Keratinocyte (primary cell): ENCODE results near the gene RNASE3. TPM values are rescaled to one million over a fixed set of nuclear protein-coding genes. Genes with fewer than 3 reads are reported as not detected.

ENCODE experiments used
- DNase-seq: peaks from one replicate; pipeline ENCODE4 v3.0.0-alpha.2; 2011; ENCODE audit warnings: low read depth, missing footprints, low spot score
- FAIRE-seq: peaks from 2 replicates; lab custom pipeline; 2011; peaks lifted over from hg19 to GRCh38; lab: Jason Lieb, UNC
- H2AFZ ChIP-seq: 2 replicates; pipeline ENCODE4 v1.6.0; 2012; ENCODE audit warnings: low read length, control low read depth, inconsistent platforms; ENCODE audit not compliant: control insufficient read depth
- H3K27ac ChIP-seq: 2 replicates; pipeline ENCODE4 v1.5.1; 2011; ENCODE audit warnings: low read length; ENCODE audit not compliant: control insufficient read depth, insufficient read depth
- H3K27me3 ChIP-seq: 3 replicates; pipeline ENCODE4 v1.6.0; 2011; ENCODE audit warnings: low read length; ENCODE audit not compliant: control insufficient read depth, insufficient read depth; ENCODE audit errors: extremely low read depth
- H3K36me3 ChIP-seq, 2 experiments: 2 replicates in 1 of 2; 3 replicates in 1 of 2; pipeline ENCODE4 v1.5.1; 2011; ENCODE audit warnings: low read length in 2 of 2, mild to moderate bottlenecking in 1 of 2; ENCODE audit not compliant: control insufficient read depth in 2 of 2, insufficient read depth in 2 of 2; ENCODE audit errors: extremely low read depth in 1 of 2
- H3K4me1 ChIP-seq: 3 replicates; pipeline ENCODE4 v1.5.1; 2011; ENCODE audit warnings: low read length; ENCODE audit not compliant: control insufficient read depth, insufficient read depth; ENCODE audit errors: extremely low read depth
- H3K4me2 ChIP-seq: 3 replicates; pipeline ENCODE4 v1.6.0; 2011; ENCODE audit warnings: low read depth, low read length; ENCODE audit not compliant: control insufficient read depth, insufficient read depth; ENCODE audit errors: extremely low read depth
- H3K4me3 ChIP-seq, 3 experiments: fragments of 200-600 bp in 1 of 3; sonication (generic) in 1 of 3; 2 replicates in 2 of 3; 3 replicates in 1 of 3; pipeline ENCODE4 v1.5.1; 2011 to 2016; ENCODE audit warnings: low read length in 3 of 3, mild to moderate bottlenecking in 3 of 3, control low read depth in 2 of 3, inconsistent platforms in 1 of 3, low read depth in 1 of 3, mixed read lengths in 1 of 3, mixed run types in 1 of 3, moderate library complexity in 1 of 3; ENCODE audit not compliant: control insufficient read depth in 2 of 3, insufficient read depth in 2 of 3; ENCODE audit errors: extremely low read depth in 1 of 3
- H3K79me2 ChIP-seq: 2 replicates; pipeline ENCODE4 v1.6.0; 2012; ENCODE audit warnings: low read length; ENCODE audit not compliant: control insufficient read depth, insufficient read depth
- H3K9ac ChIP-seq: 3 replicates; pipeline ENCODE4 v1.6.0; 2011; ENCODE audit warnings: low read length; ENCODE audit not compliant: control insufficient read depth, insufficient read depth; ENCODE audit errors: extremely low read depth
- H3K9me1 ChIP-seq: 3 replicates; pipeline ENCODE4 v1.6.0; 2011; ENCODE audit warnings: low read length; ENCODE audit not compliant: control insufficient read depth, insufficient read depth; ENCODE audit errors: extremely low read depth
- H3K9me3 ChIP-seq: 2 replicates; pipeline ENCODE4 v1.5.1; 2012; ENCODE audit warnings: low read depth, low read length; ENCODE audit not compliant: control insufficient read depth
- H4K20me1 ChIP-seq: 3 replicates; pipeline ENCODE4 v1.6.0; 2011; ENCODE audit warnings: low read length; ENCODE audit not compliant: control insufficient read depth, insufficient read depth; ENCODE audit errors: extremely low read depth
- CTCF ChIP-seq, 3 experiments: IDR thresholded peaks in 1 of 3; conservative IDR thresholded peaks in 1 of 3; optimal IDR thresholded peaks in 1 of 3; 2 replicates in 2 of 3; 3 replicates in 1 of 3; pipeline versions ENCODE3 to v1.5.1; 2011; ENCODE audit warnings: low read length in 3 of 3, mild to moderate bottlenecking in 3 of 3, moderate library complexity in 2 of 3, control low read depth in 1 of 3, inconsistent platforms in 1 of 3; ENCODE audit not compliant: insufficient read depth in 2 of 3; ENCODE audit errors: extremely low read depth in 1 of 3
- EZH2 ChIP-seq: IDR thresholded peaks from one replicate; pipeline ENCODE4 v1.6.1; 2012; ENCODE audit warnings: inconsistent platforms, mild to moderate bottlenecking, low read length, moderate library complexity
- dilution Hi-C: fragments of 300-500 bp; cut with MboI; formaldehyde crosslinking; loops from one replicate; pipeline ENCODE4 v1.7.0; 2020; ENCODE audit warnings: low sequenced_read_pairs; ENCODE audit not compliant: extremely low pct_ligation_motif_present
- polyA plus RNA-seq, 5 experiments: library from polyadenylated mRNA; depleted of rRNA in 3 of 5; stranded (reverse) in 3 of 5; stranded (forward) in 1 of 5; unstranded in 1 of 5; fragments of >200 nt; gene quantifications; 1 replicate in 1 of 5; 2 replicates in 3 of 5; 3 replicates in 1 of 5; pipeline versions ENCODE4 v1.2.1 to v1.2.3, GENCODE V29; 2011 to 2012; ENCODE audit warnings: missing spikeins in 2 of 5, low read depth in 1 of 5, low replicate concordance in 1 of 5

Gene RNASE3
- polyA plus RNA-seq, 1 donor (not counting 4 experiments of a cell fraction or from before 2014, with no cell fraction given), result not detected

GRCh38 chr14:20866194-20866593 is 25.0 kb upstream of the RNASE3 start:
- no peaks in the 10 kb centered on the region for H3K4me1 ChIP-seq
- no peak overlapping the region for H3K4me3 ChIP-seq
- H3K9me1 ChIP-seq, result no peaks in the 10 kb centered on the region
- no peaks in the 10 kb centered on the region for H3K36me3 ChIP-seq
- no peaks in the 10 kb centered on the region for H3K9me3 ChIP-seq
- no peak overlapping the region for H3K4me2 ChIP-seq
- no peaks in the 10 kb centered on the region for H3K79me2 ChIP-seq
- dilution Hi-C loops, result no loop called here
- H3K27ac ChIP-seq, result no peak overlapping the region
- no peak for FAIRE-seq
- no peak overlapping the region for H3K9ac ChIP-seq
- DNase-seq, result no peak
- no peaks in the 10 kb centered on the region for H4K20me1 ChIP-seq
- H2AFZ ChIP-seq, result no peak overlapping the region
- TF ChIP-seq EZH2 (no peak), CTCF (optimal IDR thresholded peaks at IDR 0.05 in 1 of 3, IDR thresholded peaks at IDR 0.05 in 1 of 3, conservative IDR thresholded peaks at IDR 0.05 in 1 of 3; ENCODE audit: extremely low read depth in 1 of 3, insufficient read depth in 2 of 3, low read length in 3 of 3) (no peak)
- no peaks in the 10 kb centered on the region for H3K27me3 ChIP-seq

- H3K4me3 ChIP-seq, result no peak overlapping the region
- no peak overlapping the region for H2AFZ ChIP-seq
- no peak overlapping the region for H3K9ac ChIP-seq
- no peaks in the 10 kb centered on the region for H3K9me3 ChIP-seq
- H3K4me1 ChIP-seq, result no peaks in the 10 kb centered on the region
- no peaks in the 10 kb centered on the region for H4K20me1 ChIP-seq
- dilution Hi-C loops, result no loop called here
- H3K4me2 ChIP-seq, result no peak overlapping the region
- H3K27me3 ChIP-seq, result no peaks in the 10 kb centered on the region
- no peaks in the 10 kb centered on the region for H3K36me3 ChIP-seq
- H3K27ac ChIP-seq, result no peak overlapping the region
- DNase-seq (no peak), FAIRE-seq (no peak)
- H3K9me1 ChIP-seq, result no peaks in the 10 kb centered on the region
- no peaks in the 10 kb centered on the region for H3K79me2 ChIP-seq
- TF ChIP-seq EZH2, result no peak
- peak; percentile 31 to 56 (median 46) for TF ChIP-seq CTCF (optimal IDR thresholded peaks at IDR 0.05 in 1 of 3, IDR thresholded peaks at IDR 0.05 in 1 of 3, conservative IDR thresholded peaks at IDR 0.05 in 1 of 3; ENCODE audit: extremely low read depth in 1 of 3, insufficient read depth in 2 of 3, low read length in 3 of 3)
These were observed 24.2 kb upstream of the RNASE3 start for GRCh38 chr14:20866963-20867362.
